Testis (tissue), 2 donors: Measurements from ENCODE around the gene ZNF718.

Experiments used
- POLR2A ChIP-seq: fragments of 450-650 bp; IDR thresholded peaks from one replicate; pipeline ENCODE4 v1.6.1; 2017; ENCODE audit warnings: antibody characterized with exemption, mild to moderate bottlenecking, moderate library complexity
- TF ChIP-seq, protein P1 (sequence below), 3 experiments: fragments of 450-650 bp in 2 of 3; fragments of 200-600 bp in 1 of 3; sonication (generic) in 1 of 3; IDR thresholded peaks; one replicate each; pipeline ENCODE4 v1.5.1; 2016 to 2019; ENCODE audit warnings: antibody characterized with exemption in 3 of 3, mild to moderate bottlenecking in 2 of 3, moderate library complexity in 1 of 3

- TF ChIP-seq, protein P1, sequence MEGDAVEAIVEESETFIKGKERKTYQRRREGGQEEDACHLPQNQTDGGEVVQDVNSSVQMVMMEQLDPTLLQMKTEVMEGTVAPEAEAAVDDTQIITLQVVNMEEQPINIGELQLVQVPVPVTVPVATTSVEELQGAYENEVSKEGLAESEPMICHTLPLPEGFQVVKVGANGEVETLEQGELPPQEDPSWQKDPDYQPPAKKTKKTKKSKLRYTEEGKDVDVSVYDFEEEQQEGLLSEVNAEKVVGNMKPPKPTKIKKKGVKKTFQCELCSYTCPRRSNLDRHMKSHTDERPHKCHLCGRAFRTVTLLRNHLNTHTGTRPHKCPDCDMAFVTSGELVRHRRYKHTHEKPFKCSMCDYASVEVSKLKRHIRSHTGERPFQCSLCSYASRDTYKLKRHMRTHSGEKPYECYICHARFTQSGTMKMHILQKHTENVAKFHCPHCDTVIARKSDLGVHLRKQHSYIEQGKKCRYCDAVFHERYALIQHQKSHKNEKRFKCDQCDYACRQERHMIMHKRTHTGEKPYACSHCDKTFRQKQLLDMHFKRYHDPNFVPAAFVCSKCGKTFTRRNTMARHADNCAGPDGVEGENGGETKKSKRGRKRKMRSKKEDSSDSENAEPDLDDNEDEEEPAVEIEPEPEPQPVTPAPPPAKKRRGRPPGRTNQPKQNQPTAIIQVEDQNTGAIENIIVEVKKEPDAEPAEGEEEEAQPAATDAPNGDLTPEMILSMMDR (IDR thresholded peaks at IDR 0.05) = no peak
- TF ChIP-seq POLR2A = no peak
Measured at GRCh38 chr4:147233-147632, 22.9 kb downstream of the ZNF718 start.
